ENCODE data around the gene RAD9B. TPM values are rescaled to one million over a fixed set of nuclear protein-coding genes. Genes with fewer than 3 reads are reported as not detected.

RAD9B gene
- total and polyA plus RNA-seq, 9 of the 15 experiments (the other 6 are each of a cell fraction or from before 2014, with no cell fraction given): 0.05 to 0.83 (median 0.32) TPM

- TF ChIP-seq ZNF318 (IDR thresholded peaks at IDR 0.05; ENCODE audit: borderline replicate concordance in 1 of 2, low read depth in 1 of 2) (peak in 1 of 2 experiments; percentile 42; a peak in 1 of 4 replicates), DIDO1 (tag; IDR thresholded peaks at IDR 0.05; ENCODE audit: low read depth) (peak; percentile 61), ZNF274 (IDR thresholded peaks at IDR 0.05; ENCODE audit: borderline replicate concordance, low read depth, low read length) (no peak), CHD1 (IDR thresholded peaks at IDR 0.05; ENCODE audit: low read length) (no peak), ARID2 (IDR thresholded peaks at IDR 0.05) (no peak), XRCC5 (IDR thresholded peaks at IDR 0.05; ENCODE audit: low read depth, low read length) (peak; percentile 62), CSDE1 (IDR thresholded peaks at IDR 0.05) (no peak), BRD9 (IDR thresholded peaks at IDR 0.05; ENCODE audit: low read depth, partially characterized antibody) (no peak), ZNF395 (CRISPR knock-in tag; IDR thresholded peaks at IDR 0.05) (peak; percentile 99), PML (IDR thresholded peaks at IDR 0.05; ENCODE audit: low read length) (peak; percentile 73; the same call in 1 of the 2 replicates), BRCA1 (IDR thresholded peaks at IDR 0.05) (no peak), BRCA1 (CRISPR knock-in tag; IDR thresholded peaks at IDR 0.05) (no peak), NBN (IDR thresholded peaks at IDR 0.05; ENCODE audit: low read depth) (peak; percentile 90), ZNF124 (CRISPR knock-in tag; IDR thresholded peaks at IDR 0.05) (no peak), HNRNPK (IDR thresholded peaks at IDR 0.05; ENCODE audit: low read depth, low read length, poor library complexity, severe bottlenecking) (no peak), MED1 (CRISPR knock-in tag; IDR thresholded peaks at IDR 0.05; ENCODE audit: borderline replicate concordance) (no peak)
- TF ChIP-seq, protein P1, sequence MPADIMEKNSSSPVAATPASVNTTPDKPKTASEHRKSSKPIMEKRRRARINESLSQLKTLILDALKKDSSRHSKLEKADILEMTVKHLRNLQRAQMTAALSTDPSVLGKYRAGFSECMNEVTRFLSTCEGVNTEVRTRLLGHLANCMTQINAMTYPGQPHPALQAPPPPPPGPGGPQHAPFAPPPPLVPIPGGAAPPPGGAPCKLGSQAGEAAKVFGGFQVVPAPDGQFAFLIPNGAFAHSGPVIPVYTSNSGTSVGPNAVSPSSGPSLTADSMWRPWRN (IDR thresholded peaks at IDR 0.05; ENCODE audit: low read depth): no peak
Measured at GRCh38 chr12:110501752-110502738, at the start of gene RAD9B, which contains the start of gene VPS29 (continued).

Measured in K562 (cell line).